Measurements from ENCODE around the gene ACSF2.

- TF ChIP-seq, protein P1, sequence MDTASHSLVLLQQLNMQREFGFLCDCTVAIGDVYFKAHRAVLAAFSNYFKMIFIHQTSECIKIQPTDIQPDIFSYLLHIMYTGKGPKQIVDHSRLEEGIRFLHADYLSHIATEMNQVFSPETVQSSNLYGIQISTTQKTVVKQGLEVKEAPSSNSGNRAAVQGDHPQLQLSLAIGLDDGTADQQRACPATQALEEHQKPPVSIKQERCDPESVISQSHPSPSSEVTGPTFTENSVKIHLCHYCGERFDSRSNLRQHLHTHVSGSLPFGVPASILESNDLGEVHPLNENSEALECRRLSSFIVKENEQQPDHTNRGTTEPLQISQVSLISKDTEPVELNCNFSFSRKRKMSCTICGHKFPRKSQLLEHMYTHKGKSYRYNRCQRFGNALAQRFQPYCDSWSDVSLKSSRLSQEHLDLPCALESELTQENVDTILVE (CRISPR knock-in tag; IDR thresholded peaks at IDR 0.05) = no peak
- TF ChIP-seq CTCF (CRISPR knock-in tag; IDR thresholded peaks at IDR 0.05) = no peak
- TF ChIP-seq TOE1 (CRISPR knock-in tag; IDR thresholded peaks at IDR 0.05) = no peak
- no peak for TF ChIP-seq FOXP1 (IDR thresholded peaks at IDR 0.05)
- TF ChIP-seq FOXP1 (CRISPR knock-in tag; IDR thresholded peaks at IDR 0.05) = no peak
- TF ChIP-seq CBX2 (IDR thresholded peaks at IDR 0.05; ENCODE audit: low read depth, low read length) = no peak
- no peak for TF ChIP-seq CBX2 (CRISPR knock-in tag; IDR thresholded peaks at IDR 0.05; ENCODE audit: low read depth)
- TF ChIP-seq SPEN (CRISPR knock-in tag; IDR thresholded peaks at IDR 0.05; ENCODE audit: low read depth) = no peak
- no peak for TF ChIP-seq PRDM4 (CRISPR knock-in tag; IDR thresholded peaks at IDR 0.05; ENCODE audit: borderline replicate concordance)
- TF ChIP-seq CBX1 (IDR thresholded peaks at IDR 0.05; ENCODE audit: low read depth) = no peak
- TF ChIP-seq FLYWCH1 (CRISPR knock-in tag; IDR thresholded peaks at IDR 0.05) = no peak
- no peak for TF ChIP-seq NR3C1 (CRISPR knock-in tag; IDR thresholded peaks at IDR 0.05)
- TF ChIP-seq BRCA1 (CRISPR knock-in tag; IDR thresholded peaks at IDR 0.05) = no peak
These were observed 43.8 kb downstream of the ACSF2 start for GRCh38 chr17:50469671-50470305.

Measured in HepG2 (cell line).